ENCODE measurements around the gene BBS5. TPM values are rescaled to one million over a fixed set of nuclear protein-coding genes. Genes with fewer than 3 reads are reported as not detected.
"Not testable (repeated sequence)": the region's sequence is repeated elsewhere in the genome, so short reads cannot be mapped to it uniquely, and the experiment has no call there.

The BBS5 gene
- total RNA-seq, 1 donor from 2014 or later = 8.7 TPM

GRCh38 chr2:169528271-169528701, 49.0 kb downstream of the BBS5 start:
- DNase-seq (ENCODE audit: low read depth) = peak; percentile 10
- H3K27me3 ChIP-seq (ENCODE audit: control insufficient read depth, insufficient read depth, low read length) = no peaks in the 10 kb centered on the region
- no peaks in the 10 kb centered on the region for H3K36me3 ChIP-seq (ENCODE audit: control insufficient read depth, insufficient read depth, low read length)
- TF ChIP-seq CTCF (IDR thresholded peaks at IDR 0.05; ENCODE audit: insufficient read depth, low read length, poor library complexity, severe bottlenecking) = peak; percentile 78
- no peak overlapping the region for H3K4me3 ChIP-seq (ENCODE audit: low read depth, low read length)

- H3K36me3 ChIP-seq (ENCODE audit: control insufficient read depth, insufficient read depth, low read length); DNase-seq (ENCODE audit: low read depth); H3K4me3 ChIP-seq (ENCODE audit: low read depth, low read length); H3K27me3 ChIP-seq (ENCODE audit: control insufficient read depth, insufficient read depth, low read length): not testable (repeated sequence)
These were observed 60.2 kb downstream of the BBS5 start for GRCh38 chr2:169539460-169539859.

- H3K36me3 ChIP-seq (ENCODE audit: control insufficient read depth, insufficient read depth, low read length) = no peaks in the 10 kb centered on the region
- no peak for TF ChIP-seq CTCF (IDR thresholded peaks at IDR 0.05; ENCODE audit: insufficient read depth, low read length, poor library complexity, severe bottlenecking)
- DNase-seq (ENCODE audit: low read depth) = no peak
- H3K4me3 ChIP-seq (ENCODE audit: low read depth, low read length) = no peak overlapping the region
- H3K27me3 ChIP-seq (ENCODE audit: control insufficient read depth, insufficient read depth, low read length) = no peaks in the 10 kb centered on the region
These were observed 60.9 kb downstream of the BBS5 start for GRCh38 chr2:169540146-169540545.

- no peak for DNase-seq (ENCODE audit: low read depth)
- no peaks in the 10 kb centered on the region for H3K36me3 ChIP-seq (ENCODE audit: control insufficient read depth, insufficient read depth, low read length)
- no peak for TF ChIP-seq CTCF (IDR thresholded peaks at IDR 0.05; ENCODE audit: insufficient read depth, low read length, poor library complexity, severe bottlenecking)
- H3K27me3 ChIP-seq (ENCODE audit: control insufficient read depth, insufficient read depth, low read length) = no peaks in the 10 kb centered on the region
- H3K4me3 ChIP-seq (ENCODE audit: low read depth, low read length) = no peak overlapping the region
These were observed 63.1 kb downstream of the BBS5 start for GRCh38 chr2:169542433-169542832.

GRCh38 chr2:169546756-169547155, 67.5 kb downstream of the BBS5 start:
- TF ChIP-seq CTCF (IDR thresholded peaks at IDR 0.05; ENCODE audit: insufficient read depth, low read length, poor library complexity, severe bottlenecking) = no peak
- Histone ChIP-seq H3K27me3 (ENCODE audit: control insufficient read depth, insufficient read depth, low read length) (no peaks in the 10 kb centered on the region), H3K4me3 (ENCODE audit: low read depth, low read length) (no peak overlapping the region), H3K36me3 (ENCODE audit: control insufficient read depth, insufficient read depth, low read length) (no peaks in the 10 kb centered on the region)
- DNase-seq (ENCODE audit: low read depth) = no peak

Other genes starting within 250 kb of the BBS5 start
- gene LRP2, start 117.0 kb upstream of the BBS5 start, total RNA-seq = 0.21 and 1.4 TPM in 2 replicates
- 0.29 TPM in 1 of 2 replicates, not detected in the other for gene KLHL41, start 30.2 kb downstream of the BBS5 start, total RNA-seq
- 13.3 and 15.5 TPM in 2 replicates for gene FASTKD1, start 94.4 kb downstream of the BBS5 start, total RNA-seq
- 15.3 and 24.7 TPM in 2 replicates for gene PPIG, start 104.9 kb downstream of the BBS5 start, total RNA-seq
- 0.33 TPM in 1 of 2 replicates, not detected in the other for gene CFAP210, start 214.9 kb downstream of the BBS5 start, total RNA-seq
- gene PHOSPHO2, start 215.0 kb downstream of the BBS5 start, total RNA-seq = 3.3 and 5.8 TPM in 2 replicates

Measured in kidney epithelial cell (primary cell).